HEK293 (cell line): ENCODE results near the gene IGF1R.

Experiments used
- CTCF ChIA-PET: fragments of 350-600 bp; formaldehyde crosslinking; extraction: SDS; loops from one replicate; lab custom pipeline; 2021; ENCODE audit warnings: antibody characterized with exemption; lab: Yijun Ruan, JAX
- POLR2A ChIA-PET: fragments of 300-600 bp; formaldehyde crosslinking; extraction: SDS; loops from one replicate; lab custom pipeline; 2020; ENCODE audit warnings: antibody characterized with exemption, inconsistent platforms; lab: Yijun Ruan, JAX
- H3K27ac ChIP-seq: fragments of 200-500 bp; sonication (Bioruptor generic); 2 replicates; pipeline ENCODE4 v1.5.1; 2014; ENCODE audit warnings: low read depth, low read length, control low read depth, inconsistent platforms; ENCODE audit errors: extremely low read depth
- H3K36me3 ChIP-seq, 2 experiments: fragments of 200-500 bp in 1 of 2; sonication (Bioruptor generic) in 1 of 2; 1 replicate in 1 of 2; 2 replicates in 1 of 2; pipeline ENCODE4 v1.5.1; 2014 to 2017; ENCODE audit warnings: inconsistent platforms in 2 of 2, low read length in 2 of 2; ENCODE audit not compliant: control insufficient read depth in 2 of 2, insufficient read depth in 1 of 2
- H3K4me1 ChIP-seq: fragments of 200-500 bp; sonication (Bioruptor generic); 2 replicates; pipeline ENCODE4 v1.5.1; 2014; ENCODE audit warnings: mild to moderate bottlenecking, low read length, inconsistent platforms; ENCODE audit not compliant: control insufficient read depth, insufficient read depth
- H3K4me3 ChIP-seq: 2 replicates; pipeline ENCODE4 v1.5.1; 2011; ENCODE audit warnings: low read depth, mild to moderate bottlenecking, control low read depth, low read length, moderate library complexity
- H3K9me3 ChIP-seq: fragments of 200-500 bp; sonication (Bioruptor generic); 2 replicates; pipeline ENCODE4 v1.5.1; 2014; ENCODE audit warnings: low read depth, low read length, inconsistent platforms; ENCODE audit not compliant: control insufficient read depth, insufficient read depth
- CTCF ChIP-seq: fragments of 450-650 bp; formaldehyde crosslinking; IDR thresholded peaks from 2 replicates; pipeline ENCODE4 v1.5.1; 2016; ENCODE audit warnings: missing biosample characterization, missing genetic modification characterization
- MEIS1 ChIP-seq: sonication (generic); formaldehyde crosslinking; IDR thresholded peaks from 2 replicates; pipeline ENCODE4 v1.8.1; 2022; ENCODE audit warnings: missing genetic modification reagents, mild to moderate bottlenecking, borderline replicate concordance
- SCRT2 ChIP-seq: fragments of 450-650 bp; formaldehyde crosslinking; IDR thresholded peaks from 2 replicates; pipeline ENCODE4 v1.5.1; 2016; ENCODE audit warnings: missing biosample characterization, missing genetic modification characterization
- ZFP3 ChIP-seq: fragments of 450-650 bp; formaldehyde crosslinking; IDR thresholded peaks from 2 replicates; pipeline ENCODE4 v1.5.1; 2016; ENCODE audit warnings: low read depth, missing biosample characterization, missing genetic modification characterization
- ZFP37 ChIP-seq: fragments of 450-650 bp; formaldehyde crosslinking; IDR thresholded peaks from 2 replicates; pipeline ENCODE4 v1.5.1; 2016; ENCODE audit warnings: missing biosample characterization, missing genetic modification characterization
- ZNF132 ChIP-seq: fragments of 450-650 bp; formaldehyde crosslinking; IDR thresholded peaks from 2 replicates; pipeline ENCODE4 v1.5.1; 2017; ENCODE audit warnings: missing biosample characterization, missing genetic modification characterization, borderline replicate concordance
- ZNF169 ChIP-seq: fragments of 450-650 bp; formaldehyde crosslinking; IDR thresholded peaks from 2 replicates; pipeline ENCODE4 v1.5.1; 2016; ENCODE audit warnings: missing biosample characterization, missing genetic modification characterization
- ZNF473 ChIP-seq: fragments of 450-650 bp; formaldehyde crosslinking; IDR thresholded peaks from 2 replicates; pipeline ENCODE4 v1.5.1; 2017; ENCODE audit warnings: missing biosample characterization, missing genetic modification characterization
- ZNF571 ChIP-seq: fragments of 450-650 bp; formaldehyde crosslinking; IDR thresholded peaks from 2 replicates; pipeline ENCODE4 v1.5.0; 2017; ENCODE audit warnings: missing biosample characterization, missing genetic modification characterization
- ZNF623 ChIP-seq: fragments of 450-650 bp; formaldehyde crosslinking; IDR thresholded peaks from 2 replicates; pipeline ENCODE4 v1.5.1; 2016; ENCODE audit warnings: missing biosample characterization, missing genetic modification characterization
- ZNF629 ChIP-seq: fragments of 450-650 bp; formaldehyde crosslinking; IDR thresholded peaks from 2 replicates; pipeline ENCODE4 v1.5.1; 2017; ENCODE audit warnings: missing biosample characterization, missing genetic modification characterization
- ZNF670 ChIP-seq: fragments of 450-650 bp; formaldehyde crosslinking; IDR thresholded peaks from 2 replicates; pipeline ENCODE4 v1.5.1; 2016; ENCODE audit warnings: missing biosample characterization, missing genetic modification characterization, low read depth
- ZNF776 ChIP-seq: fragments of 450-650 bp; formaldehyde crosslinking; IDR thresholded peaks from 2 replicates; pipeline ENCODE4 v1.5.0; 2017; ENCODE audit warnings: missing biosample characterization, missing genetic modification characterization, borderline replicate concordance
- ZNF792 ChIP-seq: fragments of 450-650 bp; formaldehyde crosslinking; IDR thresholded peaks from 2 replicates; pipeline ENCODE4 v1.5.1; 2016; ENCODE audit warnings: missing biosample characterization, missing genetic modification characterization
- TF ChIP-seq, protein P1 (sequence below): fragments of 450-650 bp; formaldehyde crosslinking; IDR thresholded peaks from 2 replicates; pipeline ENCODE4 v1.5.1; 2017; ENCODE audit warnings: missing biosample characterization, missing genetic modification characterization
- TF ChIP-seq, protein P2 (sequence below): fragments of 450-650 bp; formaldehyde crosslinking; IDR thresholded peaks from 2 replicates; pipeline ENCODE4 v1.5.1; 2016; ENCODE audit warnings: missing biosample characterization, missing genetic modification characterization, borderline replicate concordance
- TF ChIP-seq, protein P3 (sequence below): fragments of 450-650 bp; formaldehyde crosslinking; IDR thresholded peaks from 2 replicates; pipeline ENCODE4 v1.5.1; 2016; ENCODE audit warnings: missing biosample characterization, missing genetic modification characterization
- TF ChIP-seq, protein P4 (sequence below): fragments of 450-650 bp; formaldehyde crosslinking; IDR thresholded peaks from 2 replicates; pipeline ENCODE4 v1.5.1; 2017; ENCODE audit warnings: missing biosample characterization, missing genetic modification characterization

IGF1R gene

DNA sequence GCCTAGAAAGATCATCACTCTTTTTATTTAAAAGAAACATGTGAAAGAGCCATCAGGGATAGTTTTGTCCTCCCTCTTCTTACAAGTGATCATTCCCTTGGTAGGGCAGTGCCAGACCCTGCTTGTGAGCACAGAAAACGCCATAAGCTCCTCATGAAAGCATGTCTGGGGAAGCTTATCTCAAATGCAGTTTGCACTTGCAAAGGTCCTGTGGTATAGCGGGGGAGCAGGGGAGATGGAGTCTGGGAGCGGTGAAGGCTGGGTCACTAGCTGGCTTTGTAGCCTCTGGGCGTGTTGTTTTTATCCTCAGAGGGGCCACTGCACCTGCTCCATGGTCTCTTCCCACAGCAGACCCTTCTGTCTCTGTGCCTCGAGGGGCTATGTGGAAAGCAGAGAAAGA, 141.9 kb downstream of the IGF1R start:
- TF ChIP-seq CTCF: no peak
- TF ChIP-seq ZFP3 (tag by site-specific recombination): no peak
- TF ChIP-seq ZNF776 (tag by site-specific recombination): no peak
- TF ChIP-seq ZNF169 (tag by site-specific recombination): no peak
- TF ChIP-seq ZNF623 (tag by site-specific recombination): peak; percentile 83
- TF ChIP-seq ZNF629 (tag by site-specific recombination): no peak
- TF ChIP-seq, protein P1, sequence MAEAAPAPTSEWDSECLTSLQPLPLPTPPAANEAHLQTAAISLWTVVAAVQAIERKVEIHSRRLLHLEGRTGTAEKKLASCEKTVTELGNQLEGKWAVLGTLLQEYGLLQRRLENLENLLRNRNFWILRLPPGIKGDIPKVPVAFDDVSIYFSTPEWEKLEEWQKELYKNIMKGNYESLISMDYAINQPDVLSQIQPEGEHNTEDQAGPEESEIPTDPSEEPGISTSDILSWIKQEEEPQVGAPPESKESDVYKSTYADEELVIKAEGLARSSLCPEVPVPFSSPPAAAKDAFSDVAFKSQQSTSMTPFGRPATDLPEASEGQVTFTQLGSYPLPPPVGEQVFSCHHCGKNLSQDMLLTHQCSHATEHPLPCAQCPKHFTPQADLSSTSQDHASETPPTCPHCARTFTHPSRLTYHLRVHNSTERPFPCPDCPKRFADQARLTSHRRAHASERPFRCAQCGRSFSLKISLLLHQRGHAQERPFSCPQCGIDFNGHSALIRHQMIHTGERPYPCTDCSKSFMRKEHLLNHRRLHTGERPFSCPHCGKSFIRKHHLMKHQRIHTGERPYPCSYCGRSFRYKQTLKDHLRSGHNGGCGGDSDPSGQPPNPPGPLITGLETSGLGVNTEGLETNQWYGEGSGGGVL (tag by site-specific recombination): no peak
- no peak for TF ChIP-seq MEIS1

GRCh38 chr15:98791046-98791701, 142.8 kb downstream of the IGF1R start:
- CTCF ChIA-PET: interaction anchor here (0.6 to 6.4 kb wide), 12 partner anchors 9 to 349 kb away, joined by 3 to 66 read pairs (median 3); no protein-coding TSS in a partner anchor
- peaks cover 41% of the 10 kb centered on the region for H3K4me1 ChIP-seq

More for the DNA sequence above, 141.9 kb downstream of the IGF1R start:
- H3K27ac ChIP-seq: no peak overlapping the region
- CTCF ChIA-PET: interaction anchor here (0.5 to 6.4 kb wide), 7 partner anchors 8 to 428 kb away, joined by 3 to 66 read pairs (median 4); no protein-coding TSS in a partner anchor
- H3K36me3 ChIP-seq: no peaks in the 10 kb centered on the region
- peaks cover 49% of the 10 kb centered on the region for H3K4me1 ChIP-seq
- no peak overlapping the region for H3K4me3 ChIP-seq
- H3K9me3 ChIP-seq: no peaks in the 10 kb centered on the region
- POLR2A ChIA-PET: no interaction called here

GRCh38 chr15:98792117-98792516, 143.8 kb downstream of the IGF1R start:
- CTCF ChIA-PET: interaction anchor here (1.1 to 6.4 kb wide), 6 partner anchors 10 to 350 kb away, joined by 3 to 66 read pairs (median 4); no protein-coding TSS in a partner anchor
- POLR2A ChIA-PET: no interaction called here
- Histone ChIP-seq H3K4me1 (peaks cover 43% of the 10 kb centered on the region), H3K9me3 (no peaks in the 10 kb centered on the region), H3K36me3 (no peaks in the 10 kb centered on the region), H3K4me3 (no peak overlapping the region), H3K27ac (no peak overlapping the region)
- TF ChIP-seq ZFP37 (tag by site-specific recombination) (no peak), ZNF792 (tag by site-specific recombination) (no peak), ZNF571 (tag by site-specific recombination) (no peak), ZNF132 (tag by site-specific recombination) (no peak), ZFP3 (tag by site-specific recombination) (no peak)
- TF ChIP-seq, protein P2, sequence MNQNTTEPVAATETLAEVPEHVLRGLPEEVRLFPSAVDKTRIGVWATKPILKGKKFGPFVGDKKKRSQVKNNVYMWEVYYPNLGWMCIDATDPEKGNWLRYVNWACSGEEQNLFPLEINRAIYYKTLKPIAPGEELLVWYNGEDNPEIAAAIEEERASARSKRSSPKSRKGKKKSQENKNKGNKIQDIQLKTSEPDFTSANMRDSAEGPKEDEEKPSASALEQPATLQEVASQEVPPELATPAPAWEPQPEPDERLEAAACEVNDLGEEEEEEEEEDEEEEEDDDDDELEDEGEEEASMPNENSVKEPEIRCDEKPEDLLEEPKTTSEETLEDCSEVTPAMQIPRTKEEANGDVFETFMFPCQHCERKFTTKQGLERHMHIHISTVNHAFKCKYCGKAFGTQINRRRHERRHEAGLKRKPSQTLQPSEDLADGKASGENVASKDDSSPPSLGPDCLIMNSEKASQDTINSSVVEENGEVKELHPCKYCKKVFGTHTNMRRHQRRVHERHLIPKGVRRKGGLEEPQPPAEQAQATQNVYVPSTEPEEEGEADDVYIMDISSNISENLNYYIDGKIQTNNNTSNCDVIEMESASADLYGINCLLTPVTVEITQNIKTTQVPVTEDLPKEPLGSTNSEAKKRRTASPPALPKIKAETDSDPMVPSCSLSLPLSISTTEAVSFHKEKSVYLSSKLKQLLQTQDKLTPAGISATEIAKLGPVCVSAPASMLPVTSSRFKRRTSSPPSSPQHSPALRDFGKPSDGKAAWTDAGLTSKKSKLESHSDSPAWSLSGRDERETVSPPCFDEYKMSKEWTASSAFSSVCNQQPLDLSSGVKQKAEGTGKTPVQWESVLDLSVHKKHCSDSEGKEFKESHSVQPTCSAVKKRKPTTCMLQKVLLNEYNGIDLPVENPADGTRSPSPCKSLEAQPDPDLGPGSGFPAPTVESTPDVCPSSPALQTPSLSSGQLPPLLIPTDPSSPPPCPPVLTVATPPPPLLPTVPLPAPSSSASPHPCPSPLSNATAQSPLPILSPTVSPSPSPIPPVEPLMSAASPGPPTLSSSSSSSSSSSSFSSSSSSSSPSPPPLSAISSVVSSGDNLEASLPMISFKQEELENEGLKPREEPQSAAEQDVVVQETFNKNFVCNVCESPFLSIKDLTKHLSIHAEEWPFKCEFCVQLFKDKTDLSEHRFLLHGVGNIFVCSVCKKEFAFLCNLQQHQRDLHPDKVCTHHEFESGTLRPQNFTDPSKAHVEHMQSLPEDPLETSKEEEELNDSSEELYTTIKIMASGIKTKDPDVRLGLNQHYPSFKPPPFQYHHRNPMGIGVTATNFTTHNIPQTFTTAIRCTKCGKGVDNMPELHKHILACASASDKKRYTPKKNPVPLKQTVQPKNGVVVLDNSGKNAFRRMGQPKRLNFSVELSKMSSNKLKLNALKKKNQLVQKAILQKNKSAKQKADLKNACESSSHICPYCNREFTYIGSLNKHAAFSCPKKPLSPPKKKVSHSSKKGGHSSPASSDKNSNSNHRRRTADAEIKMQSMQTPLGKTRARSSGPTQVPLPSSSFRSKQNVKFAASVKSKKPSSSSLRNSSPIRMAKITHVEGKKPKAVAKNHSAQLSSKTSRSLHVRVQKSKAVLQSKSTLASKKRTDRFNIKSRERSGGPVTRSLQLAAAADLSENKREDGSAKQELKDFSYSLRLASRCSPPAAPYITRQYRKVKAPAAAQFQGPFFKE (tag by site-specific recombination): no peak
- TF ChIP-seq, protein P3, sequence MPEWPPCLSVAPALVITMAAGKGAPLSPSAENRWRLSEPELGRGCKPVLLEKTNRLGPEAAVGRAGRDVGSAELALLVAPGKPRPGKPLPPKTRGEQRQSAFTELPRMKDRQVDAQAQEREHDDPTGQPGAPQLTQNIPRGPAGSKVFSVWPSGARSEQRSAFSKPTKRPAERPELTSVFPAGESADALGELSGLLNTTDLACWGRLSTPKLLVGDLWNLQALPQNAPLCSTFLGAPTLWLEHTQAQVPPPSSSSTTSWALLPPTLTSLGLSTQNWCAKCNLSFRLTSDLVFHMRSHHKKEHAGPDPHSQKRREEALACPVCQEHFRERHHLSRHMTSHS (tag by site-specific recombination): no peak

More at GRCh38 chr15:98791046-98791701, 142.8 kb downstream of the IGF1R start:
- no peak overlapping the region for H3K4me3 ChIP-seq
- POLR2A ChIA-PET: no interaction called here
- no peak overlapping the region for H3K27ac ChIP-seq
- no peaks in the 10 kb centered on the region for H3K36me3 ChIP-seq
- TF ChIP-seq ZFP37 (tag by site-specific recombination) (no peak), ZNF473 (tag by site-specific recombination) (no peak), ZNF670 (no peak), SCRT2 (tag by site-specific recombination) (peak; percentile 78)
- TF ChIP-seq, protein P4, sequence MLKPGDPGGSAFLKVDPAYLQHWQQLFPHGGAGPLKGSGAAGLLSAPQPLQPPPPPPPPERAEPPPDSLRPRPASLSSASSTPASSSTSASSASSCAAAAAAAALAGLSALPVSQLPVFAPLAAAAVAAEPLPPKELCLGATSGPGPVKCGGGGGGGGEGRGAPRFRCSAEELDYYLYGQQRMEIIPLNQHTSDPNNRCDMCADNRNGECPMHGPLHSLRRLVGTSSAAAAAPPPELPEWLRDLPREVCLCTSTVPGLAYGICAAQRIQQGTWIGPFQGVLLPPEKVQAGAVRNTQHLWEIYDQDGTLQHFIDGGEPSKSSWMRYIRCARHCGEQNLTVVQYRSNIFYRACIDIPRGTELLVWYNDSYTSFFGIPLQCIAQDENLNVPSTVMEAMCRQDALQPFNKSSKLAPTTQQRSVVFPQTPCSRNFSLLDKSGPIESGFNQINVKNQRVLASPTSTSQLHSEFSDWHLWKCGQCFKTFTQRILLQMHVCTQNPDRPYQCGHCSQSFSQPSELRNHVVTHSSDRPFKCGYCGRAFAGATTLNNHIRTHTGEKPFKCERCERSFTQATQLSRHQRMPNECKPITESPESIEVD (tag by site-specific recombination): peak; percentile 21; the same call in 1 of the 2 replicates
- no peaks in the 10 kb centered on the region for H3K9me3 ChIP-seq
